ENCODE measurements around the gene TRIP12.

TRIP12 gene

GRCh38 chr2:229719926-229720647 is 201.7 kb downstream of the TRIP12 start:
- ATAC-seq: no peak
- TF ChIP-seq ISL1 (CRISPR knock-in tag; IDR thresholded peaks at IDR 0.05): 0 out of 2 replicates have a peak, but pooled peaks have one; percentile 19
- TF ChIP-seq RARB (CRISPR knock-in tag; IDR thresholded peaks at IDR 0.05): no peak

- no peak for ATAC-seq
- TF ChIP-seq ZNF565 (CRISPR knock-in tag; conservative IDR thresholded peaks at IDR 0.05; ENCODE audit: low read depth) (no peak), ZFP30 (CRISPR knock-in tag; IDR thresholded peaks at IDR 0.05) (no peak), ESRRG (CRISPR knock-in tag; IDR thresholded peaks at IDR 0.05) (no peak)
Measured at GRCh38 chr2:229718057-229718456, 203.8 kb downstream of the TRIP12 start.

- TF ChIP-seq ZNF565 (CRISPR knock-in tag; conservative IDR thresholded peaks at IDR 0.05; ENCODE audit: low read depth): no peak
- no peak for TF ChIP-seq ZFP3 (CRISPR knock-in tag; IDR thresholded peaks at IDR 0.05)
- no peak for TF ChIP-seq RARB (CRISPR knock-in tag; IDR thresholded peaks at IDR 0.05)
- TF ChIP-seq ARNTL (CRISPR knock-in tag; IDR thresholded peaks at IDR 0.05; ENCODE audit: borderline replicate concordance, low read depth): no peak
- TF ChIP-seq ZNF70 (CRISPR knock-in tag; IDR thresholded peaks at IDR 0.05): no peak
- TF ChIP-seq GLIS3 (CRISPR knock-in tag; IDR thresholded peaks at IDR 0.05): no peak
- no peak for TF ChIP-seq TSHZ2 (CRISPR knock-in tag; IDR thresholded peaks at IDR 0.05)
- no peak for TF ChIP-seq ZNF8 (CRISPR knock-in tag; IDR thresholded peaks at IDR 0.05)
- TF ChIP-seq TCF4 (CRISPR knock-in tag; IDR thresholded peaks at IDR 0.05; ENCODE audit: borderline replicate concordance): no peak
- no peak for TF ChIP-seq BACH2 (CRISPR knock-in tag; IDR thresholded peaks at IDR 0.05; ENCODE audit: borderline replicate concordance)
- no peak for TF ChIP-seq POU6F1 (CRISPR knock-in tag; IDR thresholded peaks at IDR 0.05; ENCODE audit: borderline replicate concordance, low read depth)
- no peak for TF ChIP-seq ISL1 (CRISPR knock-in tag; IDR thresholded peaks at IDR 0.05)
- TF ChIP-seq PATZ1 (CRISPR knock-in tag; IDR thresholded peaks at IDR 0.05; ENCODE audit: borderline replicate concordance): no peak
- no peak for TF ChIP-seq CSDC2 (CRISPR knock-in tag; IDR thresholded peaks at IDR 0.05)
- ATAC-seq: peak; percentile 20; the same call in 1 of the 3 replicates
Measured at GRCh38 chr2:229715895-229716507, 205.8 kb downstream of the TRIP12 start.

GRCh38 chr2:229714736-229715541 is 206.9 kb downstream of the TRIP12 start:
- peak; percentile 93 for ATAC-seq
- TF ChIP-seq ISL1 (CRISPR knock-in tag; IDR thresholded peaks at IDR 0.05) (no peak), CSRNP3 (CRISPR knock-in tag; IDR thresholded peaks at IDR 0.05) (no peak), ZFP3 (CRISPR knock-in tag; IDR thresholded peaks at IDR 0.05) (no peak), PATZ1 (CRISPR knock-in tag; IDR thresholded peaks at IDR 0.05; ENCODE audit: borderline replicate concordance) (no peak), ZNF565 (CRISPR knock-in tag; conservative IDR thresholded peaks at IDR 0.05; ENCODE audit: low read depth) (no peak), POU6F1 (CRISPR knock-in tag; IDR thresholded peaks at IDR 0.05; ENCODE audit: borderline replicate concordance, low read depth) (no peak), CREB5 (CRISPR knock-in tag; IDR thresholded peaks at IDR 0.05; ENCODE audit: low read depth) (no peak), RARB (CRISPR knock-in tag; IDR thresholded peaks at IDR 0.05) (no peak), CSDC2 (CRISPR knock-in tag; IDR thresholded peaks at IDR 0.05) (no peak), TCF4 (CRISPR knock-in tag; IDR thresholded peaks at IDR 0.05; ENCODE audit: borderline replicate concordance) (no peak), PPARA (CRISPR knock-in tag; IDR thresholded peaks at IDR 0.05; ENCODE audit: borderline replicate concordance) (no peak), SNAI2 (CRISPR knock-in tag; IDR thresholded peaks at IDR 0.05) (no peak)

Measured in SK-N-SH treated with all-trans-retinoic acid at 6 μM for 48 hours (cell line).